ENCODE measurements around the gene SYNM.
"Not testable (repeated sequence)": the region's sequence is repeated elsewhere in the genome, so short reads cannot be mapped to it uniquely, and the experiment has no call there.

The SYNM gene

GRCh38 chr15:99108993-99109392, 4.1 kb downstream of the SYNM start:
- DNase-seq (ENCODE audit: low spot score), result no peak

- DNase-seq (ENCODE audit: low spot score), result no peak
Observed at GRCh38 chr15:99109555-99110021, 4.7 kb downstream of the SYNM start.

- DNase-seq (ENCODE audit: low spot score), result no peak
Observed at GRCh38 chr15:99110093-99110492, 5.2 kb downstream of the SYNM start.

GRCh38 chr15:99110581-99111320, 5.9 kb downstream of the SYNM start:
- DNase-seq (ENCODE audit: low spot score), result no peak

- DNase-seq (ENCODE audit: low spot score), result not testable (repeated sequence)
Observed at GRCh38 chr15:99111641-99112040, 6.8 kb downstream of the SYNM start.

GRCh38 chr15:99113547-99114271, 8.8 kb downstream of the SYNM start:
- DNase-seq (ENCODE audit: low spot score), result no peak

- no peak for DNase-seq (ENCODE audit: low spot score)
Observed at GRCh38 chr15:99114511-99115299, 9.8 kb downstream of the SYNM start.

- DNase-seq (ENCODE audit: low spot score), result no peak
Observed at GRCh38 chr15:99115300-99116215, 10.7 kb downstream of the SYNM start.

GRCh38 chr15:99117111-99117510, 12.2 kb downstream of the SYNM start:
- no peak for DNase-seq (ENCODE audit: low spot score)

- no peak for DNase-seq (ENCODE audit: low spot score)
Observed at GRCh38 chr15:99117563-99118257, 12.8 kb downstream of the SYNM start.

GRCh38 chr15:99118258-99118632, 13.4 kb downstream of the SYNM start:
- no peak for DNase-seq (ENCODE audit: low spot score)

- no peak for DNase-seq (ENCODE audit: low spot score)
Observed at GRCh38 chr15:99118801-99119546, 14.1 kb downstream of the SYNM start.

- DNase-seq (ENCODE audit: low spot score), result no peak
Observed at GRCh38 chr15:99120050-99120777, 15.3 kb downstream of the SYNM start.

GRCh38 chr15:99121207-99121606, 16.3 kb downstream of the SYNM start:
- no peak for DNase-seq (ENCODE audit: low spot score)

GRCh38 chr15:99121691-99122410, 17.0 kb downstream of the SYNM start:
- DNase-seq (ENCODE audit: low spot score), result no peak

GRCh38 chr15:99122831-99123712, 18.2 kb downstream of the SYNM start:
- DNase-seq (ENCODE audit: low spot score), result no peak

- peak; percentile 73 for DNase-seq (ENCODE audit: low spot score)
Observed at GRCh38 chr15:99123713-99124451, 19.0 kb downstream of the SYNM start.

Measured in HuH-7.5 (cell line).